Caco-2 (cell line): Measurements from ENCODE around the gene RNF214. TPM values are rescaled to one million over a fixed set of nuclear protein-coding genes. Genes with fewer than 3 reads are reported as not detected.
"Not testable (repeated sequence)": the region's sequence is repeated elsewhere in the genome, so short reads cannot be mapped to it uniquely, and the experiment has no call there.

Source experiments
- BruUV-seq: library from RNA; stranded (reverse); fragments of 400-500 nt; replicated peaks from 2 replicates; lab custom pipeline; 2021; lab: Mats Ljungman, UMichigan
- CTCF ChIA-PET: fragments of 300-600 bp; sonication (Branson Sonifier 250); formaldehyde crosslinking; loops from one replicate; lab custom pipeline; 2022; ENCODE audit warnings: antibody characterized with exemption; lab: Charles Lee
- POLR2A ChIA-PET: fragments of 300-600 bp; sonication (Branson Sonifier 250); formaldehyde crosslinking; loops from one replicate; lab custom pipeline; 2022; ENCODE audit warnings: antibody characterized with exemption; lab: Charles Lee
- DNase-seq, 2 experiments: peaks; one replicate each; pipeline versions ENCODE4 v3.0.0 to v3.0.0-alpha.2; 2020 to 2022
- H3K27me3 ChIP-seq: replicated peaks from 2 replicates; pipeline ENCODE4 v1.6.0; 2011; ENCODE audit warnings: low read length; ENCODE audit not compliant: control insufficient read depth, insufficient read depth
- H3K36me3 ChIP-seq: 2 replicates; pipeline ENCODE4 v1.5.1; 2011; ENCODE audit warnings: low read length; ENCODE audit not compliant: control insufficient read depth, insufficient read depth
- H3K4me1 ChIP-seq: fragments of 250-450 bp; sonication (Bioruptor Pico); 2 replicates; pipeline ENCODE4 v1.5.1; 2020; ENCODE audit warnings: mild to moderate bottlenecking
- H3K4me3 ChIP-seq: 2 replicates; pipeline ENCODE4 v1.5.1; 2011; ENCODE audit warnings: low read depth, mild to moderate bottlenecking, control low read depth, low read length
- H3K9me3 ChIP-seq: fragments of 250-450 bp; sonication (Bioruptor Pico); 2 replicates; pipeline ENCODE4 v1.5.1; 2020; ENCODE audit warnings: mild to moderate bottlenecking, moderate library complexity
- H3K27ac Mint-ChIP-seq: one replicate; pipeline ENCODE4 v1.8.0; 2022; ENCODE audit warnings: mixed read lengths; ENCODE audit not compliant: unreplicated experiment
- H3K27me3 Mint-ChIP-seq: one replicate; pipeline ENCODE4 v1.8.0; 2022; ENCODE audit warnings: mixed read lengths; ENCODE audit not compliant: insufficient read depth, unreplicated experiment
- H3K36me3 Mint-ChIP-seq: one replicate; pipeline ENCODE4 v1.8.0; 2022; ENCODE audit warnings: mild to moderate bottlenecking, mixed read lengths; ENCODE audit not compliant: insufficient read depth, unreplicated experiment
- H3K4me1 Mint-ChIP-seq: one replicate; pipeline ENCODE4 v1.8.0; 2022; ENCODE audit warnings: low read depth, mixed read lengths; ENCODE audit not compliant: unreplicated experiment
- H3K4me3 Mint-ChIP-seq: one replicate; pipeline ENCODE4 v1.8.0; 2022; ENCODE audit warnings: mild to moderate bottlenecking, moderate library complexity, mixed read lengths; ENCODE audit not compliant: unreplicated experiment
- H3K9me3 Mint-ChIP-seq: one replicate; pipeline ENCODE4 v1.8.0; 2022; ENCODE audit warnings: mixed read lengths; ENCODE audit not compliant: unreplicated experiment
- intact Hi-C: fragments of 100-400 bp; cut with micrococcal nuclease; formaldehyde crosslinking; loops from one replicate; pipeline ENCODE4 v1.10.0; 2022; ENCODE audit not compliant: unreplicated experiment
- total RNA-seq: library from RNA; stranded (reverse); gene quantifications from 2 replicates; pipeline ENCODE4 v1.2.3, GENCODE V29; 2022
- TF ChIP-seq, protein P1 (sequence below), 2 experiments: fragments of 200-600 bp in 1 of 2; IDR thresholded peaks; 1 replicate in 1 of 2; 2 replicates in 1 of 2; pipeline versions ENCODE4 v1.5.1 to v1.8.0; 2011 to 2022; ENCODE audit warnings: antibody characterized with exemption in 1 of 2, control low read depth in 1 of 2, inconsistent platforms in 1 of 2, low read depth in 1 of 2, low read length in 1 of 2, mild to moderate bottlenecking in 1 of 2, moderate library complexity in 1 of 2; ENCODE audit not compliant: insufficient read depth in 1 of 2, severe bottlenecking in 1 of 2, unreplicated experiment in 1 of 2

RNF214 gene
- total RNA-seq, 1 experiment from 2014 or later, result 55.8 TPM

DNA sequence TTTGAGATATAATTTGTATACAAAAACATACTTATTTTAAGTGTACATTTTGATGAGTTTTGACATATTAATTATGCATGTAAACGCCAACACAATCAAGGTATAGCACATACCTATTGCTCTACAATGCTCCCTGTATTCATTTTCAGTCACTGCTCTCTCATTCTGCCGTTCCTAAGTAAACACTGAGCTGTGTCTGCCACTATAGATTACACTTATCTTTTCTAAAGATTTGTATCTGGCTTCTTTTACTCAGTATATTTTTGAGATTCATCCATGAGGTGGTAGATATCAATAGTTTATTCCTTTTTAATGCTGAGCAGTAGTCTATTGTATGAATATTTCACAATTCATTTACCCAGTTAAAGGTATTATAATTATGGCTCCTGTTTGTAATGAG, 33.3 kb downstream of the RNF214 start:
- no peak overlapping the region for H3K27ac Mint-ChIP-seq
- BruUV-seq, result no TSS peak
- TF ChIP-seq, protein P1, sequence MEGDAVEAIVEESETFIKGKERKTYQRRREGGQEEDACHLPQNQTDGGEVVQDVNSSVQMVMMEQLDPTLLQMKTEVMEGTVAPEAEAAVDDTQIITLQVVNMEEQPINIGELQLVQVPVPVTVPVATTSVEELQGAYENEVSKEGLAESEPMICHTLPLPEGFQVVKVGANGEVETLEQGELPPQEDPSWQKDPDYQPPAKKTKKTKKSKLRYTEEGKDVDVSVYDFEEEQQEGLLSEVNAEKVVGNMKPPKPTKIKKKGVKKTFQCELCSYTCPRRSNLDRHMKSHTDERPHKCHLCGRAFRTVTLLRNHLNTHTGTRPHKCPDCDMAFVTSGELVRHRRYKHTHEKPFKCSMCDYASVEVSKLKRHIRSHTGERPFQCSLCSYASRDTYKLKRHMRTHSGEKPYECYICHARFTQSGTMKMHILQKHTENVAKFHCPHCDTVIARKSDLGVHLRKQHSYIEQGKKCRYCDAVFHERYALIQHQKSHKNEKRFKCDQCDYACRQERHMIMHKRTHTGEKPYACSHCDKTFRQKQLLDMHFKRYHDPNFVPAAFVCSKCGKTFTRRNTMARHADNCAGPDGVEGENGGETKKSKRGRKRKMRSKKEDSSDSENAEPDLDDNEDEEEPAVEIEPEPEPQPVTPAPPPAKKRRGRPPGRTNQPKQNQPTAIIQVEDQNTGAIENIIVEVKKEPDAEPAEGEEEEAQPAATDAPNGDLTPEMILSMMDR (IDR thresholded peaks at IDR 0.05; ENCODE audit: insufficient read depth in 1 of 2, low read depth in 1 of 2, low read length in 1 of 2, severe bottlenecking in 1 of 2, unreplicated experiment in 1 of 2), result no peak
- peaks cover 34% of the 10 kb centered on the region for H3K4me1 Mint-ChIP-seq
- H3K4me3 ChIP-seq, result no peak overlapping the region
- no peaks in the 10 kb centered on the region for H3K27me3 ChIP-seq
- peaks cover 23% of the 10 kb centered on the region for H3K36me3 Mint-ChIP-seq
- no peaks in the 10 kb centered on the region for H3K27me3 Mint-ChIP-seq
- ChIA-PET CTCF (no interaction called here), POLR2A (no interaction called here)
- no peaks in the 10 kb centered on the region for H3K9me3 Mint-ChIP-seq
- no peaks in the 10 kb centered on the region for H3K9me3 ChIP-seq
- no peak for DNase-seq
- no peak overlapping the region for H3K4me3 Mint-ChIP-seq
- intact Hi-C loops, result no loop called here
- H3K4me1 ChIP-seq, result peaks cover 36% of the 10 kb centered on the region
- no peaks in the 10 kb centered on the region for H3K36me3 ChIP-seq

DNA sequence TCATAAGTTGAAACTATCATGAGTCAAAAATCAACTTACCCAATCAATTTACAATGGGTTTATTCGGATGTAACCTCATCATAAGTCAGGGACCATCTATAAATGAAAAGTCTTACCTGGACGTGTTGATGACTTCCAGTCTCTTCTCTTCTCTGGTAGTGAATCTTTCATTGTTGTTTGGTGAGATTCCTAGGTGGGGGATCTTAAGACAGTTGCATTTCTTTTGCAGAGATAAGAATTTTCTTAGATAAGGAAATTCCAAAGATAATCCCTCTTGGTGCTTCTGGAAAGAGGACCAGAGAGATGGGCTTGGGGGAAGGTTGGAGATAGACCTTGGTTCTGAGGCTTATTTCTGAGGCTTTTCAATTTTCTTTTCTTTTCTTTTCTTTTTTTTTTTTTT, 37.4 kb downstream of the RNF214 start:
- BruUV-seq, result no TSS peak
- no peaks in the 10 kb centered on the region for H3K36me3 ChIP-seq
- intact Hi-C loops, result loop anchor here (2.0 kb wide), 2 partner anchors 37 to 47 kb away; partner anchors contain the start of genes BACE1, PCSK7 and RNF214
- peaks cover 45% of the 10 kb centered on the region for H3K4me1 ChIP-seq
- no peaks in the 10 kb centered on the region for H3K27me3 ChIP-seq
- ChIA-PET POLR2A (no interaction called here), CTCF (no interaction called here)
- Mint-ChIP-seq H3K9me3 (peaks cover 31% of the 10 kb centered on the region), H3K4me3 (peak overlapping the region; percentile 24), H3K36me3 (peaks cover 26% of the 10 kb centered on the region), H3K27ac (peak overlapping the region; percentile 66), H3K27me3 (no peaks in the 10 kb centered on the region), H3K4me1 (peaks cover 43% of the 10 kb centered on the region)
- H3K4me3 ChIP-seq, result no peak overlapping the region
- DNase-seq, result peak in 1 of 2 experiments; percentile 63
- peaks cover 16% of the 10 kb centered on the region for H3K9me3 ChIP-seq
- TF ChIP-seq, protein P1 (IDR thresholded peaks at IDR 0.05; ENCODE audit: insufficient read depth in 1 of 2, low read depth in 1 of 2, low read length in 1 of 2, severe bottlenecking in 1 of 2, unreplicated experiment in 1 of 2), result no peak

DNA sequence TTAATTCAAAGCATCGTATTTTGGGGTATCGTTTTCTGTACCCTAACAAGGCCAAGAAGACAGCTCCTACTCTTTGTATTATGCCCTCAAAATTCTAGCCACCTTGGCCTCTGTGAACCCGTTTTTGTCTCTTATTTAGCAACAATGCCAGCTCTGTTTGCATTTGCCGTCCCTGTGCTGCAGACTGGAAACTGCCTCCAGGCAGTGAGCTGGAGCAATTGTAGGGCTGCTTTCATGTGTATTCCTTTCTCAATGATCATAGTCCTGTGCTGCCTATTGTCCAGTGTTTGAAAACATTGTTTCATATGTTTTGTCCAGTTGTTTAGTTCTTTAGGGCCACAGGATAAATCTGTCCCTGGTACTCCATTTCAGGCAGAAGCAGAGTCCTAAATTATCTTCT, 38.7 kb downstream of the RNF214 start:
- BruUV-seq, result no TSS peak
- Mint-ChIP-seq H3K4me1 (peaks cover 31% of the 10 kb centered on the region), H3K27ac (peak overlapping the region; percentile 89), H3K27me3 (no peaks in the 10 kb centered on the region), H3K36me3 (peaks cover 39% of the 10 kb centered on the region), H3K4me3 (peak overlapping the region; percentile 43), H3K9me3 (peaks cover 31% of the 10 kb centered on the region)
- CTCF ChIA-PET, result no interaction called here
- Histone ChIP-seq H3K36me3 (no peaks in the 10 kb centered on the region), H3K4me1 (peaks cover 38% of the 10 kb centered on the region), H3K27me3 (no peaks in the 10 kb centered on the region), H3K9me3 (peaks cover 16% of the 10 kb centered on the region), H3K4me3 (no peak overlapping the region)
- TF ChIP-seq, protein P1 (IDR thresholded peaks at IDR 0.05; ENCODE audit: insufficient read depth in 1 of 2, low read depth in 1 of 2, low read length in 1 of 2, severe bottlenecking in 1 of 2, unreplicated experiment in 1 of 2), result no peak
- intact Hi-C loops, result loop anchor here (2.0 kb wide), 1 partner anchor 46 kb away; the partner anchor contains the start of gene BACE1
- POLR2A ChIA-PET, result no interaction called here
- DNase-seq, result peak in 1 of 2 experiments; percentile 44

DNA sequence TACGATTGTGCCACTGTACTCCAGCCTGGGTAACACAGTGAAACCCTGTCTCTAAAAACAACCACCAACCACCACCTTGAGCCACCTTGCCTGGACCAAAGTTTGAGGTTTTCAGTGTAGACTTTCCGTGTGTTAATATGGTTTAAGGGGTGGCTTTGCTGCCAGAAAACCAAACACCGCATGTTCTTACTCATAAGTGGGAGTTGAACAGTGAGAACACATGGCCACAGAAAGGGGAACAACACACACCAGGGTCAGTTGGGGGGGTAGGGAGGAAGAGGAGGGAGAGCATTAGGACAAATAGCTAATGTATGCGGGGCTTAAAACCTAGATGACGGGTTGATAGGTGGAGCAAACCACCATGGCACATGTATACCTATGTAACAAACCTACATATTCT, 39.7 kb downstream of the RNF214 start:
- POLR2A ChIA-PET, CTCF ChIA-PET: not testable (repeated sequence)

More for the DNA sequence above, 39.7 kb downstream of the RNF214 start:
- DNase-seq, H3K4me3 Mint-ChIP-seq, H3K27ac Mint-ChIP-seq, H3K36me3 ChIP-seq, intact Hi-C loops, H3K27me3 ChIP-seq, H3K4me3 ChIP-seq, BruUV-seq, H3K27me3 Mint-ChIP-seq: not testable (repeated sequence)
- H3K4me1 ChIP-seq, result peaks cover 38% of the 10 kb centered on the region
- peaks cover 31% of the 10 kb centered on the region for H3K4me1 Mint-ChIP-seq
- H3K9me3 ChIP-seq, result peaks cover 16% of the 10 kb centered on the region
- H3K9me3 Mint-ChIP-seq, result peaks cover 31% of the 10 kb centered on the region
- H3K36me3 Mint-ChIP-seq, result peaks cover 40% of the 10 kb centered on the region
